Natural killer cell (primary cell): ENCODE measurements around the gene KRTAP12-2. TPM values are rescaled to one million over a fixed set of nuclear protein-coding genes. Genes with fewer than 3 reads are reported as not detected.

ENCODE experiments used
- ATAC-seq, 3 donors: fragments of 150-1000 bp in 2 of 3; fragments of 200-7000 bp in 1 of 3; cut with Tn5 transposase; 1 replicate in 1 of 3; 2 replicates in 2 of 3; pipeline ENCODE4 v1.10.0; 2021; ENCODE audit warnings: mild to moderate bottlenecking in 2 of 3, moderate library complexity in 2 of 3
- DNase-seq, 2 donors: peaks; one replicate each; pipeline versions ENCODE4 v3.0.0 to v3.0.0-alpha.2; 2013 to 2021; ENCODE audit warnings: mixed read lengths in 1 of 2
- H3K27ac ChIP-seq: one replicate; pipeline ENCODE4 v1.5.1; 2013; ENCODE audit warnings: mild to moderate bottlenecking, low read length
- H3K27me3 ChIP-seq: one replicate; pipeline ENCODE4 v1.6.1; 2013; ENCODE audit warnings: low read length; ENCODE audit not compliant: control insufficient read depth, insufficient read depth
- H3K36me3 ChIP-seq: one replicate; pipeline ENCODE4 v1.6.1; 2013; ENCODE audit warnings: low read length; ENCODE audit not compliant: control insufficient read depth, insufficient read depth
- H3K4me1 ChIP-seq: one replicate; pipeline ENCODE4 v1.6.1; 2013; ENCODE audit warnings: low read length; ENCODE audit not compliant: control insufficient read depth, insufficient read depth
- H3K4me3 ChIP-seq: one replicate; pipeline ENCODE4 v1.5.1; 2013; ENCODE audit warnings: low read length
- H3K9me3 ChIP-seq: one replicate; pipeline ENCODE4 v1.6.1; 2013; ENCODE audit warnings: low read length; ENCODE audit not compliant: control insufficient read depth, insufficient read depth
- H3K27ac Mint-ChIP-seq, 2 donors: one replicate each; pipeline ENCODE4 v1.8.0; 2022; ENCODE audit warnings: mild to moderate bottlenecking in 2 of 2, mixed read lengths in 2 of 2, moderate library complexity in 1 of 2
- H3K27me3 Mint-ChIP-seq, 2 donors: one replicate each; pipeline ENCODE4 v1.8.0; 2022; ENCODE audit warnings: low read depth in 2 of 2, mixed read lengths in 2 of 2
- H3K36me3 Mint-ChIP-seq: one replicate; pipeline ENCODE4 v1.8.0; 2022; ENCODE audit warnings: mixed read lengths
- H3K4me1 Mint-ChIP-seq, 2 donors: one replicate each; pipeline ENCODE4 v1.8.0; 2022; ENCODE audit warnings: mixed read lengths in 2 of 2
- H3K4me3 Mint-ChIP-seq: one replicate; pipeline ENCODE4 v1.8.0; 2022; ENCODE audit warnings: mild to moderate bottlenecking, moderate library complexity, mixed read lengths
- H3K9me3 Mint-ChIP-seq, 2 donors: one replicate each; pipeline ENCODE4 v1.8.0; 2022; ENCODE audit warnings: mixed read lengths in 2 of 2
- CTCF ChIP-seq: fragments of 200-600 bp; IDR thresholded peaks from one replicate; pipeline ENCODE4 v1.8.0; 2022; ENCODE audit warnings: antibody characterized with exemption
- WGBS: methylation state at CpG from one replicate; pipeline ENCODE4 v1.1.7; 2013; ENCODE audit warnings: missing lambda C conversion rate; ENCODE audit not compliant: insufficient coverage; 5-methylcytosine and 5-hydroxymethylcytosine counted together
- intact Hi-C: fragments of 100-400 bp; cut with micrococcal nuclease; formaldehyde crosslinking; loops from one replicate; pipeline ENCODE4 v1.14.2; 2022
- total RNA-seq, 4 donors: library from RNA; stranded (reverse); fragments of 120-200 nt in 1 of 4; gene quantifications; one replicate each; pipeline versions ENCODE4 v1.2.3 to v1.2.4, GENCODE V29; 2013 to 2022

KRTAP12-2 gene
- total RNA-seq, 3 donors from 2014 or later (not counting 1 experiment from before 2014, with no cell fraction given), result not detected

DNA sequence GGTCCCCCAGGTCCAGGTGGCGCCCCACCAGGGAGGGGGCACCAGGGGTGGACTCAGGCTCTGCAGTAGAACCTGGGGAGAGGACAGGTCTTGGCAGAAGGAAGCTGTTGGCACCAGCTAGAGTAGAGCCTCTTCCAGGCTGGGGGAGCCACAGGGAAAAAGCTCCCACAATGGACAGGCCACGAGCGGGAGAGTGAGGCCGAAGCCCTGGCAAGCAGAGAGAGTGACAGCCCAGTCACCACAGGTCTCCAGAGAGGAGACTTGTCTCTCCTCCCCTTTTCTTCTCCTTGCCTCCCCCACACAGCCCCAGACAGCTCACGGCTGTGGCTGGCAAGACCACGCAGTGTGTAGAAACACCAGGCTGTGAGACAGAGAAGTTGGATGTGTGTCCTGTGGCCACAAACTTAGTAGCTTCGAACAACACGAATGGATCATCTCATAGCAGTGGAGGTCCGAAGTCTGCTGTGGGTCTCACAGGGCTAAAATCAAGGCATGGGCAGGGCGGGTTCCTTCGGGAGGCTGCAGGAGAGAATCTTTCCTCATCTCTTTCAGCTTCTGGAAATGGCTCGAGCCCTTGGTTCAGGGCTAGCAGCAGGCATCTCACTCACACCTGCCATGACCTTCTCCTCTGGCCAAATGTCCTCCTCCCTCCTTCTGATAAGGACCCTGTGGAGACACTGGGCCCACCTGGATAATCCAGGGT lies 15.6 kb downstream of the KRTAP12-2 start:
- Histone ChIP-seq H3K4me3 (no peak overlapping the region), H3K9me3 (peaks cover 7% of the 10 kb centered on the region), H3K4me1 (peaks cover 32% of the 10 kb centered on the region), H3K27ac (no peak overlapping the region), H3K27me3 (no peaks in the 10 kb centered on the region), H3K36me3 (no peaks in the 10 kb centered on the region)
- no peak for TF ChIP-seq CTCF
- Mint-ChIP-seq H3K9me3 (peaks cover 0 to under 1% of the 10 kb centered on the region in 2 donors), H3K4me1 (peaks cover 17 to 24% of the 10 kb centered on the region in 2 donors), H3K27ac (peak overlapping the region in 1 of 2 donors; percentile 24), H3K36me3 (peaks cover 3% of the 10 kb centered on the region), H3K27me3 (peaks cover 0 to 3% of the 10 kb centered on the region in 2 donors), H3K4me3 (no peak overlapping the region)
- intact Hi-C loops, result no loop called here
- WGBS, result 85% methylated on average over 12 of the region's 12 CpGs
- ATAC-seq (no peak), DNase-seq (no peak)

GRCh38 chr21:44650265-44650972 lies 16.3 kb downstream of the KRTAP12-2 start:
- Mint-ChIP-seq H3K27me3 (peaks cover 0 to 3% of the 10 kb centered on the region in 2 donors), H3K4me1 (peaks cover 16 to 21% of the 10 kb centered on the region in 2 donors), H3K36me3 (no peaks in the 10 kb centered on the region), H3K27ac (peak overlapping the region in 1 of 2 donors; percentile 24), H3K9me3 (no peaks in the 10 kb centered on the region), H3K4me3 (no peak overlapping the region)
- WGBS, result 87% methylated on average over 20 of the region's 20 CpGs
- intact Hi-C loops, result no loop called here
- no peaks in the 10 kb centered on the region for H3K27me3 ChIP-seq
- DNase-seq, result no peak
- ATAC-seq, result peak in 1 of 3 donors; percentile 8
- H3K27ac ChIP-seq, result no peak overlapping the region
- no peaks in the 10 kb centered on the region for H3K36me3 ChIP-seq
- peaks cover 25% of the 10 kb centered on the region for H3K4me1 ChIP-seq
- H3K9me3 ChIP-seq, result peaks cover 1% of the 10 kb centered on the region
- no peak for TF ChIP-seq CTCF
- no peak overlapping the region for H3K4me3 ChIP-seq

DNA sequence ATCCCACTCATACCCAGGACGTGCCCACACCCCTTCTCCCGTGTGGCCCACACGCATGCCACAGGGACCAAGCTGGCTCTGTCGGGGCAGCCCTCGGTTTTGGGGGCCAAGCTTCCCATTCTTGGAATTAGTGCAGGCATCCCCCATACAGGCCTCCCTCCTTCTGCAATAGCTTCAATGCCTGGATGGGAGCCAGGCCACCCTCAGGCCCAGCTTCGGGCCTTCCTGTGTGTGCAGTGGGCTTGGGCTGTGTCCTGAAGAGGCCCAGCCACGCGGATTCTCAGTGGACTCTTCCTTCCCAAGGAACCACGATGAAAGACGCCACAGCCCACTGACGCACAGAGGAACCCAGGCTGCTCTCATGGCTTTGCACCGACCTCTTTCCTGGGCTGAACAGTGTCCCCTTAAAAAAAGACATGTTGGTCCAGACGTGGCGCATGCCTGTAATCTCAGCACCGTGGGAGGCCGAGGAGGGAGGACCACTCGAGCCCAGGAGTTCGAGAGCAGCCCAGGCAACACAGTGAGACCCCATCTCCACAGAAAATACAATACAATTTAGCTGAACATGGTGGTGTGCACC lies 17.1 kb downstream of the KRTAP12-2 start:
- no peak for TF ChIP-seq CTCF
- H3K4me3 ChIP-seq, result no peak overlapping the region
- Mint-ChIP-seq H3K4me3 (no peak overlapping the region), H3K9me3 (peaks cover 4 to 5% of the 10 kb centered on the region in 2 donors), H3K27ac (no peak overlapping the region), H3K4me1 (peaks cover 11 to 21% of the 10 kb centered on the region in 2 donors), H3K36me3 (peaks cover 5% of the 10 kb centered on the region), H3K27me3 (peaks cover 5 to 8% of the 10 kb centered on the region in 2 donors)
- H3K4me1 ChIP-seq, result peaks cover 17% of the 10 kb centered on the region
- DNase-seq (no peak), ATAC-seq (no peak)
- H3K36me3 ChIP-seq, result no peaks in the 10 kb centered on the region
- intact Hi-C loops, result no loop called here
- peaks cover 6% of the 10 kb centered on the region for H3K9me3 ChIP-seq
- H3K27me3 ChIP-seq, result peaks cover 2% of the 10 kb centered on the region
- no peak overlapping the region for H3K27ac ChIP-seq
- 93% methylated on average over 18 of the region's 18 CpGs for WGBS
